ENCODE measurements around the gene CCL25.

DNA sequence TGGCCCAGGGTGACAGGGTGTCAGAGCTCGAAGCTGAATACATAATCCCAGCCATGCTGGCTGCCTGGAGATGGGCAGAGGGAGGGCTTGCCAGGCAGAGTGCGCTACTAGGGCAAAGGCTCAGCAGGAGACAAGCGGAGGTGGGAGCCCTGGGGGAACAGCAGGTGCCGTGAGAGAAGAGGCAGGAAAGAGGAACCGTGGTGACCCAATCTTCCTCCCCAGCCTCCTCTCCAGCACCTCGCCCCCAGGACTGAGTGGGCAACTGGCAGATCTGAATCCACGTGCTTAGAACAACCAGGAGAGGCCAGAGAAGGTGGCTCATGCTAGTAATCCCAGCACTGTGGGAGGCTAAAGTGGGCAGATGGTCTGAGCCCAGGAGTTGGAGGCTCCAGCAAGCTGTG is 11.0 kb upstream of the CCL25 start:
- TF ChIP-seq, protein P1, sequence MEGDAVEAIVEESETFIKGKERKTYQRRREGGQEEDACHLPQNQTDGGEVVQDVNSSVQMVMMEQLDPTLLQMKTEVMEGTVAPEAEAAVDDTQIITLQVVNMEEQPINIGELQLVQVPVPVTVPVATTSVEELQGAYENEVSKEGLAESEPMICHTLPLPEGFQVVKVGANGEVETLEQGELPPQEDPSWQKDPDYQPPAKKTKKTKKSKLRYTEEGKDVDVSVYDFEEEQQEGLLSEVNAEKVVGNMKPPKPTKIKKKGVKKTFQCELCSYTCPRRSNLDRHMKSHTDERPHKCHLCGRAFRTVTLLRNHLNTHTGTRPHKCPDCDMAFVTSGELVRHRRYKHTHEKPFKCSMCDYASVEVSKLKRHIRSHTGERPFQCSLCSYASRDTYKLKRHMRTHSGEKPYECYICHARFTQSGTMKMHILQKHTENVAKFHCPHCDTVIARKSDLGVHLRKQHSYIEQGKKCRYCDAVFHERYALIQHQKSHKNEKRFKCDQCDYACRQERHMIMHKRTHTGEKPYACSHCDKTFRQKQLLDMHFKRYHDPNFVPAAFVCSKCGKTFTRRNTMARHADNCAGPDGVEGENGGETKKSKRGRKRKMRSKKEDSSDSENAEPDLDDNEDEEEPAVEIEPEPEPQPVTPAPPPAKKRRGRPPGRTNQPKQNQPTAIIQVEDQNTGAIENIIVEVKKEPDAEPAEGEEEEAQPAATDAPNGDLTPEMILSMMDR (IDR thresholded peaks at IDR 0.05): no peak
- TF ChIP-seq POLR2A (IDR thresholded peaks at IDR 0.05): no peak
